Measurements from ENCODE around the gene TEF.

TEF gene

DNA sequence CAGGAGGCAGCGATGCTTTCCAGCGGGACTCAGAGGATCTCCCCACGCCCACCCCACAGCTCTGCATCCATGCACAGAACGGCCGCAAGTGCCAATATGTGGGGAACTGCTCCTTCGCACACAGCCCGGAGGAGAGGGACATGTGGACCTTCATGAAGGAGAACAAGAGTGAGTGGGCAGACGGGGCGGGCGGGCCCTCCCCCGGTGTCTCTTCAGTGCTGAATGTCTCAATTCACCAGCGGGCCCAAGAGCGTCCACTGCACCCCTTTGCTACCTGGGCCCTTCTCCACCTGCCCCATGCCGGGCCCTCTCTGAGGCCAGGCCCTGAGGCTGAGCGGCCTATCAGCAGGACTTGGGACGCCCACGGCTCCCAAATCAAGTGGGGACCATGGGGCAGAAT is 25.8 kb upstream of the TEF start:
- DNase-seq = no peak

GRCh38 chr22:41356430-41357028 is 25.2 kb upstream of the TEF start:
- no peak for DNase-seq

DNA sequence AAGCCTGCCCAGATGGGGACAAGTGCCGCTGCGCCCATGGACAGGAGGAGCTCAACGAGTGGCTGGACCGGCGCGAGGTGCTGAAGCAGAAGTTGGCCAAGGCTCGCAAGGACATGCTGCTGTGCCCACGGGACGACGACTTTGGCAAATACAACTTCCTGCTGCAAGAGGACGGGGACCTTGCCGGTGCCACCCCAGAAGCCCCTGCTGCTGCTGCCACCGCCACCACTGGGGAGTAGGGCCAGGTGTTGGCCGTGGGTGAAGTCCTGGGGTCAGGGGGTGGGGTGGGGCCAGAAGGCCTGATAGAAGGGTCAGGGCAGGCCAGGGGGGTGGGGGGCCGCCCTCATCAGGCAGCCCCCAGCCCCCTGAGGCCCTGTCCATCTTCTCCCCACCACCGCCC is 24.6 kb upstream of the TEF start:
- no peak for DNase-seq

GRCh38 chr22:41358927-41359326 is 22.8 kb upstream of the TEF start:
- DNase-seq = no peak

DNA sequence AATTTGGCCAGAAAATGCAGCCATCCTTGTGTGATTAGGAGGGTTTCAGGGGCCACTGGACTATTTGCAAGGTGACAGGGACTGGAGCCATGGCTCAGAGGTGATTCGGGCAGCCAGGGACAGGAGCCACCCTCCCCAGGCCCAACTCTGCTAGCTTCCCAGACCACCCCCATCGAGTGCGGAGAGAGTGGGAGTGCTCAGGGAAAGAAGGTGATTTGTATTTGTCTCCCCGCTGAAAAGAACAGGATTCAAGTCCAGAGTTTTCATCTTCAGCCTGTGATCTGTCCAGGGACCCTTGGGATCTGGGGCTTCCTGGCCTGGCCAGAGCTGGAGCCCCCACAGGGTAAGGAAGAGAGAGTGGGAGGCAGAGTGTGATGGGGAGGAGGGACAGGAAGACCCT is 22.4 kb upstream of the TEF start:
- DNase-seq = no peak

GRCh38 chr22:41360126-41360525 is 21.6 kb upstream of the TEF start:
- DNase-seq = no peak

- DNase-seq = no peak
These were observed 19.9 kb upstream of the TEF start for GRCh38 chr22:41361716-41362310.

GRCh38 chr22:41362615-41363014 is 19.1 kb upstream of the TEF start:
- no peak for DNase-seq

DNA sequence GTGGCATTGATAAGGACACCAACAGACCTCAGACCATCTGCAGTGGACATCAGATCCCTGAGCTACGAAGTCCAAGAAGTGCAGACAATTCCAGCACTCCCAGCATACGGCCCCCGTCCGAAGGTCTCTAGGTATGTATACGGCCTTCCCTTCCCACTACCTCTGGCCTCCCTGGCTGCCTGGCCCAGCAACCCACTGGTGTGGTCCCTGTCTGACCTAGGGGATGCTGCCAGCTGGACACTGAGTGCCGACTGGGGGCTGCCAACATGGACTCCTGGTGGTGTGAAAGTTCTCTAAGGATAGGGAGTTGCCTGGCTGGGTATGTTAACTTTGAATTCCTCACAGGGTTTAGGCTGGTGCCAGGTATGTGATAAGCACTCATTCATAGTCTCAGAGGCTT is 17.5 kb upstream of the TEF start:
- DNase-seq = no peak

DNA sequence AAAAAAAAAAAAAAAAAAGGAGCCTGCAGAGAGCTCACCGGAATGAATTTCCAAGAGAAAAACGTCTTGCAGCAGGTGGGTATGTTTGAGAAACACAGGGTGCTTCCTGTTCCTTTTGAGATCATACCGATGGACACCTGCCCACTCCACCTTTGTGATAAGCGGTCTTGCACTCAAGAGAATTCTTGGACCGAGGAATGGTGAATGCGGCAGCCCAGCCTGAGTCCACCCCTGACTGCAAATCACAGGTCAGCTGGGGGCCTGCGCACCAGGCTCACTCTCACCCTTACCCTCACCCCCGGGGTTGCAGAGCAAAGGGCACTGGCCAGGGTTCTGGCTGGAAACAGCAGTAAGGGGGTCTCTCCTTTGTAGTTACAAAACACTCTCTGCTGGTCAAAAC is 16.8 kb upstream of the TEF start:
- no peak for DNase-seq

DNA sequence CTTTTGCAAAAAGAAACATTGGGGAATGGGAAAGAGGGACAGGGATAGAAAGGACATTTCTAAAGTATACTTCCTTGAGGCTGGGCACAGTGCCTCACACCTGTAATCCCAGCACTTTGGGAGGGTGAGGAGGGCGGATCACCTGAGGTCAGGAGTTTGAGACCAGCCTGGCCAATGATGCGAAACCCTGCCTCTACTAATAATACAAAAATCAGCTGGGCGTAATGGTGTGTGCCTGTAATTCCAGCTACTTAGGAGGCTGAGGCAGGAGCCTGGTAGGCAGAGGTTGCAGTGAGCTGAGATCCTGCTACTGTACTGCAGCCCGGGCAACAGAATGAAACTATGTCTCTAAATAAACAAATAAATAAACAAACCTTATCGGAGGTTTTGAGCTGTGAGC is 16.3 kb upstream of the TEF start:
- DNase-seq = no peak

DNA sequence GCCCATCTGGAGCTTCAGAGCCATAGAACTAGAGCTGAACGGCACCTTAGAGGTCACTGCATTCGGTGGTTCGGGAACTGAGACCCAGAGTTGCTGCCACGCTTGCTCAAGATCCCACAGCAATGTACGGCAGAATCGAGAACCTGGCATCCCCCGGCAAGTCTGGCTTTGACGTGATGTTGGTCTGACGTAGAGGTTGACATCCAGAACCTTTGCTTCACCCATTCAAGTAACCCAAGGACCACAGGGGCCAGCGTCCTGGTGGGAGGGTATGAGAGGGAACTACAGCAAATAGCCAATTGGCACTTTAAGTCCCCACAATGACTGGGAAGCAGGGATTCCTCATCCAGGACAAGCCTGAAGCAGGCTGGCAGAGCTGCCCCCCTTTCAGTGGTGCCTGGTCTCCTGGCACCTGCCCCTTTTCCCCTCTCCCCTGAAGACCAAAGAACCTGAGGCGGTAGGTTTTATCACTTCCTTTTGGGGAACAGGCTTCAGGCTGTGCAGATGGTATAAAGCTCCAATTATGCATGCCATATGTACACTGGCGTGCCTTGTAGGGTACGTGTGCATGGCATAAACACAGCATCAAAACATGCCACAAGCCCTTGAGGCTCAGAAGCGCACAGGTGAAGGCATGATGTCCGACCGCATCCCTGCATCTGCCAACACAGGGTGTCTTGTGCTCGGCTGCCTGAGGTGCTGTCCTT is 15.3 kb upstream of the TEF start:
- DNase-seq = no peak

GRCh38 chr22:41367039-41367679 is 14.6 kb upstream of the TEF start:
- no peak for DNase-seq

DNA sequence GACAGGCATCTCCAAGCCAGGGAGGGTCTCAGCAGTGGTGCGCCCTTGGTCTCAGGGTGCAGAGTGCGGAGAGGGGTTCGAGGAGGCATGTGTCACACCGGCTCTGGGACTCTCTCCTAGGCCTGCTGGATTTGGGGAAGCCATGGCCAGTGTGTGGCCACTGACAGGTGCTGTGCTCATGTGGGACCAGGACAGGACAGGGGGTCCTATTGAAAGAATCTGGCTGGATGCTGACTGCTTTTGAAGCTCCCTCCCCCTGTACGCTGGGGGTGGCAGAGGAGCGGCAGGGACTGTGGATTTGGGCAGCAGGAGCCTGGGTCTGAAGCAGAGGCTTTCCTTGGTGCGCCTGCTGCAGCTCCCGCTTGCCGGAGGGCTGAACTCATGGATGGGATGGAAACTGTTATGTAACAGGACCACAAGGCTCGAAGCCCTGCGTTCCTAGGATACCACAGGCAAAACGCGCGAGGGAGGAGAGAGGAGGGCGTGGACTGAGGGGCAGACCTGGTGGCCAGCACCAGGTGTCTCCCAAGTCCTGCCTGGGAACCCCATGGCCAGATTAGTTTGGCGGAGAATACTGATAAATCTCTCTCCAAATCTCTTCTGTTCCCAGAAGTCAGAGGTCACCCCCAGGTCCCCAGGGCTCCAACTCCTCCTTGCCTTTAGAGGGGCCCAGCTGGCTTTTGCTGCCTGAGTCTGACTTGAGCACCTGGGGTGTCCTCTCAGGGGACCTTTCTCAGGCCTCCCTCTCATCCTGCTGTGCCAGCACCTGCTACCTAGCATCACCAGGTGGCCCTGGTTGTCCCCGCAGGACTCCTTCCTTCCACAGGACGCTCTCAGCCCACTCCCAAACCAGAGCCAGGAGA is 13.8 kb upstream of the TEF start:
- no peak for DNase-seq

DNA sequence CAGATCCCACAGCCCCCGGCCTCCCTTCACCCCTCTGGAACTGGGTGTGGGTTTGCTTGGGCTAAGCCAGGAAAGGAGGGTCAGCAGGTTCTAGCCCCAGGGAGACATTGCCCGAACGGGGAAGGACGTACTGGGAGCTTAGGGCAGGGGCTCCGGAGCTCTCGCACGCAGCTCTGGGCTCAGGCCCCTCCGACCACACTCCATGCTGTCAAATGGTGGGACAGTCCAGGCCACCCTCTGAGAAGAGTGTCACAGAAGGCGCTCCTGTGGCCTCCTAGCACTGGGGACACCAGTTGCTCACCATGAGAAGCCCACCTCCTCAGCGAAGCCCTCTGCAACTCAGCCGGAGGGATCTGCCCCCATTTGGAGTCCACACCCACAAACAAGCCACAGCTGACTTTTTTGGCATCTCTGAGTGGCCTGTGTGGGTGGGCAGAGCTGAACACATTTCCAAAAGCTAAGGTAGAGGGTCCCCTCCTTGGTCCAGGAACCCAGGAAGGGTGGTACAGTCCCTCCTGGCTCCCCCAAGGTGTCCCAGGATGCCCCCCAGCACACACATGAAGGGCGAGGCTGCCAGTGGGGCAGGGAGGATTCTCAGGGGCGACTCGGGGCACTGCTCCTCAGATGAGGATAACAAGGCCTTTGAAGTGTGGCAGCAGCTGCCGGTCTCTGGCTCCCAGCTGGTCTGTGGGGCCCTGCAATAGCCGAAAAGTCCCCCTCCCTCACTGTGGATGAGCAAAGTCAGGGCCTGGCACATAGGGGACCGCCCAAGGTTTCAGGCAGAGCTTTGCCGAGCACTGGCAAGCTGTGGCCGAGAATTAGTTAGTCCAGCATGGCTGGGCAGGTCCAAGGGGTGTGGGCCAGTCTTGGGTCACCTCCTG is 13.0 kb upstream of the TEF start:
- DNase-seq = no peak

DNA sequence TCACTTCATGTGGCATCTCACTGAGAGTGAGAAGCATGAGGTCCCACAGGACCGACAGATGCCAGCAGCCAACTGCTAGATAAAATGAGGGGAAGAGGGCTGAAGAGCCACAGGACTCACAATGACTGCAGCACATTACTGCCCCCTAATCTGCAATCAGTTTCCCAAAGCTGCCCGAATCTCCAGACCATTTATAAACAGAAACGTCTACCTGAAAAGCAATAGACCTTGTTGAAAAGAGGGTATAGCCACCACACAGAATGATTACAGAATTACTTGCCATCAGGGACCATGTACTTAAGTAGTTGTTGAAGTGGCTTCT is 12.4 kb upstream of the TEF start:
- no peak for DNase-seq

- DNase-seq = no peak
These were observed 11.9 kb upstream of the TEF start for GRCh38 chr22:41369837-41370236.

DNA sequence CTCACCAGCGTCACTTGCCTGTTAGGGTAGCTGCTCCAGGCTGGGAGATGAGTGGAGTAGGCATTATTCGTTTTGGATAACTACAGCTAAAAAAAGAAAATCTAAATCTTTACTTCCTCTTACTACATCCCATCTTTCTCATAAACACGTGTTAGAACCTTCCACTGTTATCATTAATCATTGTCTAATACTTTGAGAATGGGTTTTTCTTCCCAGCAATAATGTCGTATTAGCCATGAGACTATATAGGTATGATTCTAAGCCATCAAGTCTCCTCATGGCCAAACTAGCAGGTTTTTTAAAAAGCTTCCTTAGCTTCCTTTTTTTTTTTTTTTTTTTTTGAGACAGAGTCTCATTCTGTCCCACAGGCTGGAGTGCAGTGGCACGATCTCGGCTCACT is 3.9 kb upstream of the TEF start:
- no peak for DNase-seq

DNA sequence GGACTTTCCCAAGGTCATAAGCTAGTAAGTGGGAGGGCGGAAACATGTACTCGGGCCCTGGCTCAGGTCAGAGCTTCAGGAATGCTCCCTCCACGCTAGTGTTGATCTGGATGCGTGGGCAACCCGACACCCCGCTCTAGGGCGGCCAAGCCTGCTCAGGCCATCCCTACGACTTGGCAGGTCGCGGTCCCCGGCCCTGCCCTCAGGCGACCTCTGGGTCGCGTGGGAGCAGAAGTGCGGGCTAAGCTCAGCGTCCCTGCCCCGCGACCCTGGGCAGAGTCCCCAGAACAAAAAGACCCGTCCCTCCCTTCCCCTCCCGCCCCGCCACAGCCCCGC is 781 bp upstream of the TEF start:
- no peak for DNase-seq

- DNase-seq = peak; percentile 87
These were observed 396 bp downstream of the TEF start for GRCh38 chr22:41382098-41382578.

GRCh38 chr22:41382610-41383009 is 868 bp downstream of the TEF start:
- no peak for DNase-seq

- no peak for DNase-seq
These were observed 1.3 kb downstream of the TEF start for GRCh38 chr22:41383085-41383484.
